ENCODE results near the gene PADI4. TPM values are rescaled to one million over a fixed set of nuclear protein-coding genes. Genes with fewer than 3 reads are reported as not detected.

The PADI4 gene
- total RNA-seq (2022; extraction: Qiagen RNA extraction; ENCODE audit: low read depth): not detected in 5 replicates

DNA sequence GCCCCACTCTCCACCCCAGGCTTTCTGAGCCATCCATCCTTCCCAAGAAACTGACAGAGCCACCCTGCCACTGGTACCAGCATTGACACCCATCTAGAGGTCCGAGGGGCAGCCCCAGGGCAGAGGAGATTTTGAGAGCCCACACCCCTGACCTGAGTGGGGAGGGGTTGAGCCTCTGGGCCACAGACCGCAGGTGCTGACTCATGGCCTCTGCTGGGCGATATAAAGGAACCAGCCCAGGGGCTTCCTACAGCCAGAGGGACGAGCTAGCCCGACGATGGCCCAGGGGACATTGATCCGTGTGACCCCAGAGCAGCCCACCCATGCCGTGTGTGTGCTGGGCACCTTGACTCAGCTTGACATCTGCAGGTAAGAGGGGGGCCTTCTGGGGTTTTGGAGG lies at the start of gene PADI4:
PADI4 (plus strand) TSS at position 252 of the 400 bp plus-strand sequence; CDS start at position 278, 26 bp downstream.

GRCh38 chr1:17371896-17372295 lies 63.9 kb downstream of the PADI4 start, which contains the start of gene PADI6:
PADI6 (plus strand) TSS chr1:17372196; CDS start chr1:17372246, 50 bp downstream.

Other genes starting within 250 kb of the PADI4 start
- gene PADI2, start 188.7 kb upstream of the PADI4 start, total RNA-seq (2022; extraction: Qiagen RNA extraction; ENCODE audit: low read depth): 1.1 to 1.6 TPM (median 1.3 TPM) in 5 replicates
- gene PADI1, start 103.1 kb upstream of the PADI4 start, total RNA-seq (2022; extraction: Qiagen RNA extraction; ENCODE audit: low read depth): 1.4 to 2.7 TPM (median 1.7 TPM) in 5 replicates
- gene PADI3, start 59.1 kb upstream of the PADI4 start, total RNA-seq (2022; extraction: Qiagen RNA extraction; ENCODE audit: low read depth): 1.2 to 1.9 TPM (median 1.4 TPM) in 5 replicates
- gene PADI6, start 64.0 kb downstream of the PADI4 start, total RNA-seq (2022; extraction: Qiagen RNA extraction; ENCODE audit: low read depth): not detected in 5 replicates
- 58.7 to 66.1 TPM (median 63.5 TPM) in 5 replicates for gene RCC2, start 131.5 kb downstream of the PADI4 start, total RNA-seq (2022; extraction: Qiagen RNA extraction; ENCODE audit: low read depth)
- gene ARHGEF10L, start 231.5 kb downstream of the PADI4 start, total RNA-seq (2022; extraction: Qiagen RNA extraction; ENCODE audit: low read depth): 5.7 to 7.5 TPM (median 5.7 TPM) in 5 replicates

Data from A549 treated with RU486 at 1 μM for 4 hours (cell line).